Sigmoid colon (tissue), 4 donors: ENCODE measurements around the gene IMP4.

Experiments
- POLR2A ChIP-seq, 2 donors: fragments of 450-650 bp; IDR thresholded peaks; one replicate each; pipeline ENCODE4 v1.6.1; 2016; ENCODE audit warnings: antibody characterized with exemption in 2 of 2, mild to moderate bottlenecking in 2 of 2, moderate library complexity in 2 of 2
- POLR2AphosphoS5 ChIP-seq, 4 donors: sonication (generic); formaldehyde crosslinking; IDR thresholded peaks; one replicate each; pipeline ENCODE4 v1.6.1; 2017; ENCODE audit warnings: antibody characterized with exemption in 4 of 4
- TF ChIP-seq, protein P1 (sequence below), 4 experiments: fragments of 450-650 bp in 3 of 4; fragments of 200-600 bp in 1 of 4; IDR thresholded peaks; one replicate each; pipeline ENCODE4 v1.5.1; 2016 to 2019; ENCODE audit warnings: antibody characterized with exemption in 4 of 4, mild to moderate bottlenecking in 3 of 4, moderate library complexity in 2 of 4

DNA sequence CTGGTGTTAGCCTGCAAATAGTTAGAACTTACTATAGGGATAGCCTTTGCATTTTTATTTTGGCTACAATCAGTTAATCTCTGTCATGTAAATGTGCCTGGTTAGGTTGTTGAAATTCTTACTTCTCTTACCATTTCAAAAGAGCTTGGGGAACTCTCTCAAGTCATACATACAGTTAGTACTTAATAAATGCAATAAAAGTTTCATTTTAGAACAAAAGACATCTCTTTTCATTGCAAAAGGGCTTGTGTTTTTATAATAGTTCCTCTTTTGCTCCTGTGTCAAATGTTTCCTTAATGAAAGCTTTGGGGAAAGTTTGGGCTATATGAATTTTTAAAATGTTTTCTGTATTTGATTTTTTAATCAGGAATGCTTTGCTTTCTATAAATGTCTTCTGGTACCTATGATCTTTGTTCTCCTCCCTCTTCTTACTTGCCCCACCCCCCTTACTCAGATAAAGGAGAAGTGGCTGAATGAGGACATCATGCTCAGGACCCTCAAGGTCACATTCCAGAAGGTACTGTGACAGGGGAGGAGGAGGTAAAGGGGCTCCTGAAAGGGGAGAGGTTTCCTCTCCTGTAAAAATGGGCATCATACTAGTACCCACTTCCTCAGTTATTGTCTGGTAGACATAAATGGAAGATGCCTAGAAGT is 26.7 kb downstream of the IMP4 start:
- TF ChIP-seq POLR2A (IDR thresholded peaks at IDR 0.05) (no peak), POLR2AphosphoS5 (IDR thresholded peaks at IDR 0.05) (no peak)
- TF ChIP-seq, protein P1, sequence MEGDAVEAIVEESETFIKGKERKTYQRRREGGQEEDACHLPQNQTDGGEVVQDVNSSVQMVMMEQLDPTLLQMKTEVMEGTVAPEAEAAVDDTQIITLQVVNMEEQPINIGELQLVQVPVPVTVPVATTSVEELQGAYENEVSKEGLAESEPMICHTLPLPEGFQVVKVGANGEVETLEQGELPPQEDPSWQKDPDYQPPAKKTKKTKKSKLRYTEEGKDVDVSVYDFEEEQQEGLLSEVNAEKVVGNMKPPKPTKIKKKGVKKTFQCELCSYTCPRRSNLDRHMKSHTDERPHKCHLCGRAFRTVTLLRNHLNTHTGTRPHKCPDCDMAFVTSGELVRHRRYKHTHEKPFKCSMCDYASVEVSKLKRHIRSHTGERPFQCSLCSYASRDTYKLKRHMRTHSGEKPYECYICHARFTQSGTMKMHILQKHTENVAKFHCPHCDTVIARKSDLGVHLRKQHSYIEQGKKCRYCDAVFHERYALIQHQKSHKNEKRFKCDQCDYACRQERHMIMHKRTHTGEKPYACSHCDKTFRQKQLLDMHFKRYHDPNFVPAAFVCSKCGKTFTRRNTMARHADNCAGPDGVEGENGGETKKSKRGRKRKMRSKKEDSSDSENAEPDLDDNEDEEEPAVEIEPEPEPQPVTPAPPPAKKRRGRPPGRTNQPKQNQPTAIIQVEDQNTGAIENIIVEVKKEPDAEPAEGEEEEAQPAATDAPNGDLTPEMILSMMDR (IDR thresholded peaks at IDR 0.05): no peak
